ENCODE measurements around the gene SMARCE1.
A peak's percentile ranks its signal among the peaks of the same experiment; 100 is the strongest.

The SMARCE1 gene

DNA sequence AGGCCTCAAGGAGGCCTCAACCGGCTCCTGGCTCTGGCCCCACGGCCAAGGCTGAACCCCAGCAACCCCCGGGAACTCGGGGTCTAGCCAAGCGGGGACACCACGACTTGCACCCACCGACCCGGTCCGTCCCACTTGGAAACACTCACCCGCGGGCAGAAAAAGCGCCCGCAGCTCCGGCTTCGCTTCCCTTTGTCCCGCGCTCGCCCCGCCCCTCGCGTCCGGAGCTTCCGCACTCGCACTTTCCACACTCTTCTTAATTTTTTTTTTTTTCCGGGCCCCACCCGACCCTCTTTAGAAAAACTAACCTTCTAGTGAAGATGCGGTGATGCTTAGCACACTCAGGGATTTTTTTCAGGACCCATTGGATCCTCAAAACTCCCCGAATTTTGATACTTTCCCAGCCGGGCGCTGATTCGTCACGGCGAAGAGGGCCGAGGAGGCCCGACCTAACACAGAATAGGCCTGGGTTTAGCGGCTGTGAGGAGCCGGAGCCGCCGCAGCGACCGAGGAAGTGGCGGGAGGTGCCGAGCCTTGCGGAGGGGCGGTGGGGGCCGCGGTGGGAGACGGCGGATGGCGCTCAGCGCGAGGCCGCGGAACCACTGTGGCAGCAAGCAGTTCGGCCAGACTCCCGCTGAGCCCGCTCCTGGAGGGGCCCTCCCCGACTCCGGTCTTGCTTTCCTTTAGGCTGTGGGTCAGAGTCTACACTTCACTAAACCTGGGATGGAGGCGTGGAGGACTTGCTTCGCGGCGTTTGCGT lies at the start of gene SMARCE1:
TSS of gene SMARCE1 (minus strand) at position 195 of the 760 bp plus-strand sequence. CDS start 2,016 bp downstream, outside the sequence.
- peak; percentile 75 for DNase-seq

GRCh38 chr17:40697297-40697696 lies 49.7 kb upstream of the SMARCE1 start:
- no peak for DNase-seq

- DNase-seq, result no peak
Measured at GRCh38 chr17:40696651-40697072, 49.0 kb upstream of the SMARCE1 start.

GRCh38 chr17:40695874-40696472 lies 48.4 kb upstream of the SMARCE1 start:
- no peak for DNase-seq

GRCh38 chr17:40694584-40694983 lies 47.0 kb upstream of the SMARCE1 start:
- DNase-seq, result no peak

- no peak for DNase-seq
Measured at GRCh38 chr17:40687106-40687505, 39.5 kb upstream of the SMARCE1 start.

GRCh38 chr17:40686192-40686591 lies 38.6 kb upstream of the SMARCE1 start:
- DNase-seq, result no peak

DNA sequence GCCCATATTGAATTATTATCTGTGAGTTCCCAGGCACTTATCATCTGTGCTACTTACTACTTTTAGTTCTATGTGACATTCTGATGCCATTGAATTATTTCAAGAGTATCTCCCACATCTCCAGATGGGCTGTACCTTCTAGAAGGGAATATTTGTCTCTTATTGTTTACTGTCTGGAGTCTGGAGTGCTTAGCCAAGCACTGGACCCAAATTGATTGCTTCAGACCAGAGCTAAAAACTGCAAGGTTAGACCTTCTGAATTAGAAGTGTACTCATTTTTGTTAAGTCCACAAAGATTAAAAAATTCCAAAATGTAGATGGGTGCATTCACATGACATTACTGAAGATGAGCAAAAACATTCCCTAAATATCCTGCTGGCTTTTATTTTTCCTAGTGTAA lies 33.4 kb upstream of the SMARCE1 start:
- no peak for DNase-seq

- DNase-seq, result no peak
Measured at GRCh38 chr17:40679523-40679907, 31.9 kb upstream of the SMARCE1 start.

DNA sequence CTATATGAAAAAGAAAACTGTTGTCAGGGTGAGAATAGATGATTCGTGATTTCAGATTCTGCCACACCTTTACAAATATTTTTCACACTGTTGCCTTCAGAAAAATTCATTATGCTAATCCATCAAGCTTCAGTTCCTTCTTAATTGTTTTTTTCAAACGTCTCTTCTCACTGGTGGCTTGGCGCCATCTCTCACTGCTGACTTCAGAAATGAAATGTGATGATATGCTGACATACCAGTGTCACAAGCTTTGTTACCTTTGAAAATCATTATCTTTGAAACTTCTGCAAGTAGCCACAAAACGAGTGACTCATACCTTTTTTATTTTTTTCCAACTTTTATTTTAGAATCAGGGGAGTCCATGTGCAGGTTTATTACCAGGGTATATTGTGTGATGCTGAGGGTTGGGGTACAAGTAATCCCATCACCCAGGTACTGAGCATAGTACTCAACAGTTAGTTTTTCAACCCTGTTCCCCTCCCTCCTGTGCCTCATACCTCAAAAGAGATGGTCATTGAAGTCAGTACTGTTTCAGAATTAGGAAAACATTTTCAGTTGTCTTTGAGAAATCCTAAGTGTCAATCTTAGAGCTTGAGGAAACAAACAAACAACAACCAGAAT lies 31.4 kb upstream of the SMARCE1 start:
- no peak for DNase-seq

DNA sequence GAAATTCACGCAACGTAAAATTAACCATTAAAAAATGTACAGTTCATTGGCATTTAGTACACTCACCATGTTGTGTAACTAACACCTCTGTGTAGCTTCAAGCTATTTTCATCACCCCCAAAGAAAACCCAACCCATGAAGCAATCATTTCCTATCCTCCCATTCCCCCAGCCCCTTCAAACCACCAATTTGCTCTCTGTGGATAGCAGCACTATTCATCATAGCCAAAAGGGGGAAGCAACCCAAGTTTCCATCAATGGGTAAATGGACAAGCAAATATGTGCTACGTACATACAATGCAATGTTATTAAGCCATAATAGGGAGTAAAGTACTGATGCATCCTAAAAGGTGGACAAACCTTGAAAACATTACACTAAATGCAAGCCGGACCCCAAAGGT lies 28.3 kb upstream of the SMARCE1 start:
- DNase-seq, result no peak

DNA sequence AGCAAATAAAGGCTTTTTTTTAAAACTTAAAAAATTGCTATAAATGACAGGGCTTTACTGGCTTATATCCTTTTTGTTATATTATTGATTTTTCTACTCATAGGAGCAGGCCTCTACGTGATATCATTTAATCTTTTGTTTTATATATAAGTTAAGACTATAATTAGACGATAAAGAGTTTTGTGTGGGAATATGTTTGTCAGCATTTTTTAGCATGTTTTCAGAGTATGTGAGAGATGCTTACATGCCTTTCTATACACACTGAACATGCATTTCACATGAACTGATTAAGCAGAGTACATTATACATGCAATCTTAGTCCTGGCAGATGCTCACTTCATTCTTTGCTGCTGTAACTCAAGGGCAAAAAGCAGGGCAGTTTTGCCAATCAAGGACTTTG lies 25.0 kb upstream of the SMARCE1 start:
- no peak for DNase-seq

- no peak for DNase-seq
Measured at GRCh38 chr17:40671282-40671681, 23.7 kb upstream of the SMARCE1 start.

GRCh38 chr17:40666331-40666730 lies 18.7 kb upstream of the SMARCE1 start:
- DNase-seq, result no peak

DNA sequence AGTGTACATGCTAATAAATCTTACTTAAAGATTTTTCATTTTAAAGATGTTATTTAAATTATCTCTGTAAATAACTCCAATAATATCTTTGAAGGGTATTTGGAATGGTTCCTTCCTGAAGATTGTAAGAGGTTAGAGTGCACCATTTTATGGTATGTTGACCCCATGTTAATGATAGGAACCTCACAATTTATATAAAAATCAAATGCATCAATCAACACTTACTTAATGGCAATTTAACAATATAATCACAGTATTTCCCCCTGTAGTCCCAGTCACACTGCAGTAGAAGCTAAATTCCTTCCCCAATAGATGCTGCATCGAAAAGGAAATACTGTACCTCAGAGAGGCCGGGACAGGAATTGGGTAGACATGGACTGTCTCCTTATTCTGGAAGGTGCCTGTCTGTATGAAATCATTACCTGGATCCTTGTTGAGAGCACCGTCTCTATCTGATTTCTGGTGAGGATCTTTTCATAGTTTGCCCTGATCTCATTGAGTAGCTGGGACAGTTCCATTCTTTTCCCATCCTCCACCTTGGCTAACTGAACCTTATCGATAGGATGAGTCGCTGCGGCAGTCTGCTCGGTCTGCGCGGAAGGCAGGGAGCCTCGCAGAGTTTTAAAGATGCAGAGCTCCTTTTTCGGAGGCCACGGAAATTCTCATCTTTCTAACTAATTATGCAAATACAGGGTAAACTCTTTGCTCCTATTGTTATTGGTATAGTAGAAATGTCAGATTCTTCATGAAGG lies 17.1 kb upstream of the SMARCE1 start, which contains the start of gene KRT222:
TSS of gene KRT222 (minus strand) at position 596 of the 752 bp plus-strand sequence. CDS start at position 518, 78 bp downstream.
- DNase-seq, result no peak

DNA sequence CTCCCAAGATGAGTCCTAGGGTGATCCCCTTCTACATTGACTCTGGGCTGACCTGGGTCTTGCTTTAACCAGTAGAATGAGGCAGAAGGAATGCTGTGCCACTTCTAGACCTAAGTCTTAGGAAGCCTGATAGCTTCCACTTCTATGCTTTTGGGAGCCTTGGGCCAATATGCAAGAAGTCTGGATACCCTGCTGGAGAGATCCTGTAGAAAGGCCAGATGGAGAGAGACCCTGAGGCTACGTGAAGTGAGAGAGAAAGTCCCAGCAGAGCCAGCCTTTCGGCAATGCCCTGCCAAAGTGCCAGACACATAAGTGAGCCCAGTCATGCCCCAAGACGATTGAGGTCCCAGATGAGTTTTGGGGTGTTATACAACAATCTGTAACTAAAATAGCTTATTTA lies 15.6 kb upstream of the SMARCE1 start:
- no peak for DNase-seq

DNA sequence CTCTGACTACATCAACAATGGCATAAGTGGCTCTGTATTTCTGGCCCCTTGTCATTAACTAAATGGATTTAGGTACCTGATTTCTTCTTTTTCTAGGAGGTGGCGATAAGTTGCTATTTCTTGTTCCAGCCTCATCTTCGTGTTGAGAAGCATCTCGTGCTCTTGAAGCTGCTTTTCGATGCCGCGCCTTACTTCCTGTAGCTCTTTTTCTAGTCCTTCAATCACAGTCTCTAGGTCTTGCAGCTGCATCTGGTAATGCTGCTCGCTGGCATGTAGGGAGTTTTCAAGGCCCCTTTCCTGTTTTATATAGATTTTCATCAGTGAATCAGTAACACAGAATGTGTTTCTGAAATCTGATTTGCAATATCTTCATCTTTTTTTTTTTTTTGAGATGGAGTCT lies 12.3 kb upstream of the SMARCE1 start:
- DNase-seq, result no peak

DNA sequence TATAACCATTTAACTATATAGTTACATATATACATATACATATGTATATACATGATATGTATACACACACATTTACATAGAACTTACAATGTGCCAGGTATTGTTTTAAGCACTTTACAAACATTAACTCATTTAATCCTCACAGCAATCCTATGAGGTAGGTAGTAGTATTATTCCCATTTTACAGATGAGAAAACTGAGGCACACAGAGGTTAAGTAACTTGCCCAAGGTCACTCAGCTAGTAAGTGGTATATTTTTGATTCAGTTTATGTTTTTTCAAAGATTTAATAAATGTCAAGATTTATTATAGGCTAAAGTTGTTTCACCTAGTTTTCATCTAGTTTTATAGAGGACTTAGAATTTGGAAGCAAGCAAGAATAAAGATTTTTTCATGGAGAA lies 10.8 kb upstream of the SMARCE1 start:
- no peak for DNase-seq

- no peak for DNase-seq
Measured at GRCh38 chr17:40651939-40652338, 4.3 kb upstream of the SMARCE1 start.

- DNase-seq, result no peak
Measured at GRCh38 chr17:40648384-40648968, 858 bp upstream of the SMARCE1 start.

- DNase-seq, result peak; percentile 53
Measured at GRCh38 chr17:40646791-40647623, 611 bp downstream of the SMARCE1 start.

DNA sequence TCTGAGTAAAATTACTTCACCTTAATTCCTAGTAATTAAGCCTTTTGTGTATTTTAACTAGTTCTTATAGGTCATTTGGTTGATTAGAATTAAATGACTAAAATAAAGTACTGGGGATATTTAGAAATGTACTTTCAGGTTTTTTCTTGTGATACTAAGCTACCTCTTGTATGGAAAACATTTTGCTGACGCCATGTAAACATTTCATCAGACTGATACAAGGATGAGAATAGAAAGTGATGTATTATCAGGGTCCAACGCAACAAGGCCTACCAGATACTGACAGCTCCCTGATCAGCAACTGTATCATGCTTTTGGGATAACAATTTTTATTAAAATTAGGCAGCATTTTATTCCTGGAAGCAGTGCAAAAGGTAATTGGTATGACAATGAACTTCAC lies 1.7 kb downstream of the SMARCE1 start:
- DNase-seq, result no peak
